K562 (cell line): Measurements from ENCODE around the gene PRR15L.

Experiments
- ATF2 ChIP-seq: sonication (generic); formaldehyde crosslinking; IDR thresholded peaks from 2 replicates; pipeline ENCODE4 v1.8.1; 2022; ENCODE audit warnings: missing genetic modification reagents
- CTCF ChIP-seq, 3 experiments: IDR thresholded peaks in 2 of 3; conservative IDR thresholded peaks in 1 of 3; 2 replicates each; pipeline ENCODE4 v1.5.1; 2011 to 2012; ENCODE audit warnings: low read length in 3 of 3, mild to moderate bottlenecking in 3 of 3, control low read depth in 2 of 3, improper control_type of control experiment in 1 of 3, inconsistent platforms in 1 of 3, low read depth in 1 of 3, mixed read lengths in 1 of 3, moderate library complexity in 1 of 3; ENCODE audit not compliant: insufficient read depth in 2 of 3
- ESRRA ChIP-seq: fragments of 450-650 bp; IDR thresholded peaks from 2 replicates; pipeline ENCODE4 v1.6.1; 2014; ENCODE audit warnings: low read depth, mild to moderate bottlenecking, moderate library complexity, borderline replicate concordance
- FOXK2 ChIP-seq, 2 experiments: fragments of 450-650 bp; IDR thresholded peaks in 1 of 2; conservative IDR thresholded peaks in 1 of 2; 2 replicates each; pipeline ENCODE4 v1.6.1; 2016; ENCODE audit warnings: low read depth in 2 of 2, mild to moderate bottlenecking in 1 of 2
- JUND ChIP-seq, 2 experiments: IDR thresholded peaks; 2 replicates in 1 of 2; 3 replicates in 1 of 2; pipeline ENCODE4 v1.6.1; 2011; ENCODE audit warnings: borderline replicate concordance in 2 of 2, low read depth in 2 of 2, low read length in 2 of 2, improper control_type of control experiment in 1 of 2, missing biosample characterization in 1 of 2, missing genetic modification characterization in 1 of 2, missing genetic modification reagents in 1 of 2
- SP1 ChIP-seq: sonication (generic); formaldehyde crosslinking; IDR thresholded peaks from 2 replicates; pipeline ENCODE4 v1.8.1; 2022; ENCODE audit warnings: mild to moderate bottlenecking, missing genetic modification reagents
- SPI1 ChIP-seq: IDR thresholded peaks from 2 replicates; pipeline ENCODE4 v1.6.1; 2011; ENCODE audit warnings: low read depth, low read length, control low read depth, borderline replicate concordance
- TEAD4 ChIP-seq, 2 experiments: sonication (generic) in 1 of 2; formaldehyde crosslinking in 1 of 2; IDR thresholded peaks; 2 replicates each; pipeline versions ENCODE4 v1.6.1 to v1.8.0; 2012 to 2022; ENCODE audit warnings: borderline replicate concordance in 1 of 2, inconsistent platforms in 1 of 2, low read length in 1 of 2, mild to moderate bottlenecking in 1 of 2, missing genetic modification reagents in 1 of 2

GRCh38 chr17:47966079-47966519 lies 8.4 kb upstream of the PRR15L start:
- TF ChIP-seq JUND (IDR thresholded peaks at IDR 0.05; ENCODE audit: borderline replicate concordance, low read depth, low read length) (no peak), JUND (tag; IDR thresholded peaks at IDR 0.05; ENCODE audit: borderline replicate concordance, low read depth, low read length) (no peak), SPI1 (no peak), CTCF (IDR thresholded peaks at IDR 0.05 in 2 of 3, conservative IDR thresholded peaks at IDR 0.05 in 1 of 3; ENCODE audit: insufficient read depth in 2 of 3, low read depth in 1 of 3, low read length in 3 of 3) (no peak), SP1 (CRISPR knock-in tag) (no peak), ATF2 (CRISPR knock-in tag) (no peak), FOXK2 (conservative IDR thresholded peaks at IDR 0.05 in 1 of 2, IDR thresholded peaks at IDR 0.05 in 1 of 2; ENCODE audit: low read depth in 2 of 2) (no peak), ESRRA (no peak), TEAD4 (IDR thresholded peaks at IDR 0.05; ENCODE audit: low read length) (no peak), TEAD4 (CRISPR knock-in tag; IDR thresholded peaks at IDR 0.05; ENCODE audit: borderline replicate concordance) (no peak)
